Activated naive CD4-positive, alpha-beta T cell treated with anti-CD3 and anti-CD28 coated beads, Interleukin-2, amount 10 ng/mL, durations not matched to agents 7 days and 5 days (primary cell): Measurements from ENCODE around the gene LYSMD2.
A peak's percentile ranks its signal among the peaks of the same experiment; 100 is the strongest.
"Not testable (repeated sequence)": the region's sequence is repeated elsewhere in the genome, so short reads cannot be mapped to it uniquely, and the experiment has no call there.

ENCODE experiments used
- CTCF ChIA-PET: fragments of 350-600 bp; sonication (Branson Sonifier 250); formaldehyde crosslinking; loops from one replicate; lab custom pipeline; 2021; ENCODE audit warnings: antibody characterized with exemption; lab: Charles Lee
- DNase-seq: peaks from one replicate; pipeline ENCODE4 v3.0.0-alpha.2; 2020
- H3K27ac Mint-ChIP-seq: one replicate; pipeline ENCODE4 v1.8.0; 2021; ENCODE audit warnings: mild to moderate bottlenecking, moderate library complexity, mixed read lengths
- H3K27me3 Mint-ChIP-seq: one replicate; pipeline ENCODE4 v1.8.0; 2021; ENCODE audit warnings: mild to moderate bottlenecking, mixed read lengths
- H3K36me3 Mint-ChIP-seq: one replicate; pipeline ENCODE4 v1.8.0; 2021; ENCODE audit warnings: mixed read lengths
- H3K4me1 Mint-ChIP-seq: one replicate; pipeline ENCODE4 v1.8.0; 2021; ENCODE audit warnings: mixed read lengths
- H3K4me3 Mint-ChIP-seq: one replicate; pipeline ENCODE4 v1.8.0; 2021; ENCODE audit warnings: mild to moderate bottlenecking, moderate library complexity, mixed read lengths
- H3K9me3 Mint-ChIP-seq: one replicate; pipeline ENCODE4 v1.8.0; 2021; ENCODE audit warnings: mixed read lengths

Gene LYSMD2, protein sequence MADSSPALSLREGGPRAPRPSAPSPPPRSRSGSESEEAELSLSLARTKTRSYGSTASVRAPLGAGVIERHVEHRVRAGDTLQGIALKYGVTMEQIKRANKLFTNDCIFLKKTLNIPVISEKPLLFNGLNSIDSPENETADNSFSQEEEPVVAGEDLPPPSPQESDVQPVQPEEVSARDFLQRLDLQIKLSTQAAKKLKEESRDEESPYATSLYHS

DNA sequence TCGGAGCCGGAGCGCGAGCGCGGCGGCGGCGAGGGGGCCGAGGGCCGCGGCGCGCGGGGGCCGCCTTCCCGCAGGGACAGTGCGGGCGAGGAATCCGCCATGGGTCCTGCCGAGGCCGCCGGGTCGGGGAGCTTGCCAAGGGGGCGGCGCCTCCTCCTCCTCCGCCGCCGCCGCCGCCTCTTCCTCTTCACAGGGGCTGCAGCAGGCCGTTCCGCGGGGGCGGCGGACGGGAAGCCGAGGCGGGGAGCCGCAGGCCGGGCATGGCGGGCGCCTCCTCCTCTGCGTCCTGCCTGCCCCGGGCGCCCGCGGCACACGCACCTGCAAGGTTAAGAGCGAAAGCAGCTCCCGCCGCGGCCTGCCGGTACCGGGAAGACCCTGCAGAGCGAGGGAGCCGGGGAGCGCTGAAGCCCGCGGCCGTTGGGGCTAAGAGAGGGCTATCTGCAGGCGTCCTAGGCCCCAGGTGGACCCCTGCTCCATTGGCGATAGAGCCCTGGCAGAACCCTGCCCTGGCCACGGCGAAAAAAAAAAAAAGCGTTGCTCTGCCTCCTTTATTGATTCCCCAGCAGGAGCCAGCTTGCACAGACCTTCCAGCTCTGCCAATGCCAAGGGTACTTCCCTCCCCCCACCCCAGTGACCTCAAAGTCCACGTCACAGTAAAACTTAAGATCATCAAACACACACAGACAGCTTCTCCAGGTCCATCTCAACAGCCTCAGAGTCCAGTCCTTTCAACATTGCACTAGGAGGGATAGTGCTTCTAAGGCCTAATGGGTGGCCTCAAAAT is at the start of gene LYSMD2:
LYSMD2 (minus strand) TSS at position 134 of the 784 bp plus-strand sequence; CDS start at position 101, 33 bp downstream.
- Mint-ChIP-seq H3K27me3 (peaks cover 2% of the 10 kb centered on the region), H3K27ac (peak within 1 kb of the TSS; percentile 91), H3K36me3 (peaks cover 7% of the 10 kb centered on the region), H3K4me1 (peaks cover 50% of the 10 kb centered on the region), H3K4me3 (peak within 1 kb of the TSS; percentile 84), H3K9me3 (no peaks in the 10 kb centered on the region)
- DNase-seq = peak; percentile 76
- CTCF ChIA-PET = interaction anchor here (1.0 to 5.1 kb wide), 3 partner anchors 11 to 88 kb away, joined by 3 to 50 read pairs (median 17); no protein-coding TSS in a partner anchor

DNA sequence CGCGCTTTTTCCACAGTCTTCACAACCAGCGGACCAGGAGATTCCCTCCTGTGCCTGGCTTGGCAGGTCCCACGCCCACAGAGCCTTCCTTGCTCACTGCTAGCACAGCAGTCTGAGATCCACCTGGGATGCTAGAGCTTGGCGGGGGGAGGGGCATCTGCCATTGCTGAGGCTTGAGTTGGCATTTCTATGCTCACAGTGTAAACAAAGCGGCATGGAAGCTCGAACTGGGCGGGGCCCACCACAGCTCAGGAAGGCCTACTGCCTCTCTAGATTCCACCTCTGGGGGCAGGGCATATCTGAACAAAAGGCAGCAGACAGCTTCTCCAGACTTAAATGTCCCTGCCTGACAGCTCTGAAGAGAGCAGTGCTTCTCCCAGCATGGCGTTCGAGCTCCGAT is 49.7 kb upstream of the LYSMD2 start:
- peaks cover 23% of the 10 kb centered on the region for H3K36me3 Mint-ChIP-seq
- H3K4me3 Mint-ChIP-seq, H3K27ac Mint-ChIP-seq, CTCF ChIA-PET, H3K4me1 Mint-ChIP-seq, DNase-seq, H3K9me3 Mint-ChIP-seq, H3K27me3 Mint-ChIP-seq: not testable (repeated sequence)

DNA sequence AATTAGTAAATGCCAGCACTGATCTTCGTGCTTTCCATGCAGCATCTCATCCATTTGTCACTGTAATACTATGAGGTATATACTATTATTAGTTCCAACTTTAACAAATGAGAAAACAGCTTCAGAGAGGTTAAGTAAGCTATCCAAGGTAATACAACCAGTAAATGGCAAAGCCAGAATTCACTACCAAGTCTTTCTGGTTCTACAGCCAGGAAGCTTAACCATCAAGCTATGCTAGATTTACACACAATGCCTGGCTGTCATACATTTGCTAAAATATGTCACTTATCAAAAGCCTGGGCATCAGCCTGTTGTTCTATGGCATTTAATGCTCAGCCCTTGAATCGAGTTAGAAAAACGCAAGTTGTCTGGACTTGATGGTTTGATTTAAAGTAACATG is 46.5 kb upstream of the LYSMD2 start:
- H3K9me3 Mint-ChIP-seq = peaks cover 4% of the 10 kb centered on the region
- H3K4me1 Mint-ChIP-seq = no peaks in the 10 kb centered on the region
- H3K27ac Mint-ChIP-seq = no peak overlapping the region
- no peaks in the 10 kb centered on the region for H3K27me3 Mint-ChIP-seq
- H3K4me3 Mint-ChIP-seq = no peak overlapping the region
- H3K36me3 Mint-ChIP-seq = peaks cover 33% of the 10 kb centered on the region
- CTCF ChIA-PET = interaction anchor here (1.3 kb wide), 1 partner anchor 424 kb away, joined by 5 read pairs; no protein-coding TSS in a partner anchor
- DNase-seq = no peak

DNA sequence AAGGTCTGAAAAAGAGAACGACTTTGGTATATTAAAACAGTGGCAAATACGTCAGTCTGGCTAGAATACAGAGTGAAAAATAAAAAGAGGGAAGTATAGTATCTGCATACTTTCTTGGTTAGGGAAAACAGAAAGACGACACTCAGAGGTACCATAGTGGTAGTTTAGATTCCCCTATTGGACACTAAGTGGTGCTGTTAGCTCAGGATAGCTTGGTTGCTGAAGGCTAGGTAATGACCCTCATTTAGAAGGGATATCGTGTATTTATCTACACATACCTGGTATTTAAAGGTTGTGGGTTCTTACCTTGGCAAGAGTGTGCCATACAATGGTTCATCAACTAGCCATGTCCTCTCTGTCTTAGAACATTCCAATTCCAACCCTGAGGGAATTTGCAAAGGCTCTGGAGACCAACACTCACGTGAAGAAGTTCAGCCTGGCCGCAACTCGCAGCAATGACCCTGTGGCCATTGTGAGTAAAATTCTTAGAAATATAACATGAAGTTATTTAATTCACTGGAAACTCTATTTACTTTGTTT is 45.0 kb upstream of the LYSMD2 start:
- Mint-ChIP-seq H3K4me3 (no peak overlapping the region), H3K9me3 (peaks cover 4% of the 10 kb centered on the region)
- CTCF ChIA-PET = interaction anchor here (1.3 to 1.8 kb wide), 2 partner anchors 132 to 426 kb away, joined by 5 to 9 read pairs; no protein-coding TSS in a partner anchor

DNA sequence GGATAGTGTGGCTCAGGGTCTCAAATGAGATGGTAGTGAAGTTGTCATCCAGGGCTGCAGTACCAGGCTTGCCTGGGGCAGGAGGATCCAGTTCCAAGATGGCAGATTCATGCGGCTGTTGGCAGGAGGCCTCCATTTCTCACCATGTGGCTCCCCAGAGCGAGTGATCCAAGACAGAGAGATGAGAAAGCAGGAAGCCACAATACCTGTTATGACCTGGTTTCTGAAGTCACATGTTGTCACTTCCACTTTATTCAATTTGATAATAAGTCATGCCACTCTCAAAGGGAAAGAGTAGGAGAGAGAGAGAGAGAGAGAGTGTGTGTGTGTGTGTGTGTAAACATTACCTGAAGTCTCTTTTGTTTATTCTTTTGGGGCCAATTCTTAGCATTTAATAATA is 44.1 kb upstream of the LYSMD2 start:
- DNase-seq = no peak
- Mint-ChIP-seq H3K9me3 (peaks cover 4% of the 10 kb centered on the region), H3K27ac (no peak overlapping the region), H3K4me1 (no peaks in the 10 kb centered on the region), H3K27me3 (no peaks in the 10 kb centered on the region), H3K36me3 (peaks cover 26% of the 10 kb centered on the region), H3K4me3 (no peak overlapping the region)
- CTCF ChIA-PET = interaction anchor here (1.9 kb wide), 1 partner anchor 132 kb away, joined by 10 read pairs; no protein-coding TSS in a partner anchor

More for the DNA sequence above, 45.0 kb upstream of the LYSMD2 start:
- DNase-seq = no peak
- peaks cover 30% of the 10 kb centered on the region for H3K36me3 Mint-ChIP-seq
- no peak overlapping the region for H3K27ac Mint-ChIP-seq
- H3K4me1 Mint-ChIP-seq = no peaks in the 10 kb centered on the region
- no peaks in the 10 kb centered on the region for H3K27me3 Mint-ChIP-seq

DNA sequence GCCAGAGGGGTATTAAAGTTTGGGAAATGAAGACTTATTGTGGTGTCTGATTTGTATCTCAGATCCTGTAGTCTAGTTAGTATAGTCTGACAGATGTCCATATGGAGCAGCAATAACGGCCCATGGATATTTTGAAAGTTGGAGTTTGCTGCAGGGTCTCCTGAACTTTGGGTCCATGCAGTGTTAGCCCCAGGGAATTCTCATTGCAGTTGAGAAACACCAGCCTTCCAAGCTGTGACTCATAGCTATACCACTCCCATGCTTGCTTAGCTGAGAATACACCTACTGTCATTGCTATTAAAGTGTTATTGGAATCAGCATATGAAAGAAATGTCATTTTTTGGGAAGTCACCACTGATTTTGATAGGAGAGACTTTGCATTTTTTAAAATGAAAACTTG is 43.2 kb upstream of the LYSMD2 start:
- DNase-seq = no peak
- Mint-ChIP-seq H3K36me3 (peaks cover 27% of the 10 kb centered on the region), H3K27ac (no peak overlapping the region), H3K4me3 (no peak overlapping the region), H3K27me3 (no peaks in the 10 kb centered on the region), H3K4me1 (peaks cover 4% of the 10 kb centered on the region), H3K9me3 (peaks cover 4% of the 10 kb centered on the region)
- CTCF ChIA-PET = interaction anchor here (1.9 kb wide), 1 partner anchor 131 kb away, joined by 10 read pairs; no protein-coding TSS in a partner anchor

DNA sequence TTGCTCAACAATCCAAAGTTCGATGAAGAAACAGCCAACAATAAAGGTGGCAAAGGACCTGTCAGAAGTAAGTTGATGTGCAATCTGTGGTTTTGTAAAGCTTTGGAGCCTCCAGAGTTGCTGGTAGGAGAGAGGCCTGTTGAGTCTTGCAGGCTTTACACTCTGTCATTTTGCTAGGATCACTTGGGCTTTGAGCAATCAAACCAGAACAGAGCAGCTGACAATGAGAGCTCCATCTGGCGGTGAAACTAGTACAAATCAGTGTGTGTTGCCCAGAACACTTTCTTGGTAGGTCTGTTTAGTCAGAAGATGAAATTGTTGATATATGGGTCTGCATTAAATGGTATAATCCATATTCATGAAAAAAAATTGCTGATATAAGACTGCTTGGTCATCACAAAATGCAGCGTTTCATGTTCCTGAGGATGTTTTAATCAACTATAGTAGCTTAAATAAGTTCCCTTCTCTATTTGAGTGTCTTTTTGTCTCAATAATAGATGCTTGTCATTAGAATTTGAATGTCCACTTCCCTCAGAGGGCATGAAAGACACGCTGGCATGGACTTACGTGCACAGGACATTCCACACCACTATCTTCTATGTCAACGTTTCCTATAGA is 39.6 kb upstream of the LYSMD2 start:
- Mint-ChIP-seq H3K4me1 (peaks cover 4% of the 10 kb centered on the region), H3K9me3 (no peaks in the 10 kb centered on the region), H3K4me3 (no peak overlapping the region), H3K36me3 (peaks cover 15% of the 10 kb centered on the region), H3K27me3 (no peaks in the 10 kb centered on the region), H3K27ac (no peak overlapping the region)
- CTCF ChIA-PET = interaction anchor here (0.7 to 8.9 kb wide), 38 partner anchors 8 to 362 kb away, joined by 3 to 190 read pairs (median 5); partner anchors contain the start of genes DMXL2, LYSMD2 and SCG3
- DNase-seq = peak; percentile 76

DNA sequence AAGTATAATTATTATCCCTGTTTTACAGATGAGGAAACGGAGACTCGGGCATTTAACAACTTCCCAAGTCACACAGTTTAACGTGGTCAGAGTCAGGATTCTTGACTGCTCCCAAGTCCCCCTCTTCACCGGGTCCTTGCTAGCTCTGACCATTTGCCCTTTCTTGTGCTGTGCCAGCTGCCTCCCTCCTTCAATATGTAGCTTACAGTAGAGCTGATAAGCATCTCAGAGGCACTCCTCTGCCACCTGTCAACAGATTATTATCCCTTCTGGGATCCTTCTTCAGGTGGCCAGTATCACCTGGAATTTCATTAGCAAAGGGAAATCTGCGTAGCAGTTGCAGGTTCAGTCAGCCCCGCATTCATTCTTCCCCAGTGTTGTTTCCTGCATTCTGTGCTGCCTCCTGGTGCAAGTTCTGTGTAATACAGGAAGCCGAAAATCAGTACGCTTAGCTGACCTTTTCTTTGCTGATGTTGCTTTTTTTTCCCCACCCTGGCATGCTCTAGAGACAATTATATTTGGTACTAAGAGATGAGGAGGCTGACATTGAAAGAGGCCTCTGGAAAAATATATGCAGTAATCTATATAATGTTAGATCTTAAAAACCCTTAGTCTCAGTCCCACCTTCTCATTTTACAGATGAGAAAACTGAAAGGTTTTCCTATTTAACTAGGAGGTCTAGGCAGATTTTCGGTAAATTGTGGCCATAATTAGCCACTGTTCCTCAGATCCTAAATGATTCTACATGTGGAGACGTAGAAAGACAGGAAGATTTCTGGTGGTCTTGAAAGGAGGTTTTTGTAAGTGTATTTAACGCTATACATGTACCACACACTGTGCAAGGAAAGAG is 38.7 kb upstream of the LYSMD2 start:
- H3K27ac Mint-ChIP-seq = no peak overlapping the region
- H3K27me3 Mint-ChIP-seq = no peaks in the 10 kb centered on the region
- peak; percentile 61 for DNase-seq
- CTCF ChIA-PET = interaction anchor here (0.6 to 8.9 kb wide), 44 partner anchors 7 to 958 kb away, joined by 3 to 190 read pairs (median 4); partner anchors contain the start of genes DMXL2, LYSMD2 and SCG3
- peaks cover 8% of the 10 kb centered on the region for H3K36me3 Mint-ChIP-seq
- no peak overlapping the region for H3K4me3 Mint-ChIP-seq
- no peaks in the 10 kb centered on the region for H3K9me3 Mint-ChIP-seq
- H3K4me1 Mint-ChIP-seq = peaks cover 4% of the 10 kb centered on the region

DNA sequence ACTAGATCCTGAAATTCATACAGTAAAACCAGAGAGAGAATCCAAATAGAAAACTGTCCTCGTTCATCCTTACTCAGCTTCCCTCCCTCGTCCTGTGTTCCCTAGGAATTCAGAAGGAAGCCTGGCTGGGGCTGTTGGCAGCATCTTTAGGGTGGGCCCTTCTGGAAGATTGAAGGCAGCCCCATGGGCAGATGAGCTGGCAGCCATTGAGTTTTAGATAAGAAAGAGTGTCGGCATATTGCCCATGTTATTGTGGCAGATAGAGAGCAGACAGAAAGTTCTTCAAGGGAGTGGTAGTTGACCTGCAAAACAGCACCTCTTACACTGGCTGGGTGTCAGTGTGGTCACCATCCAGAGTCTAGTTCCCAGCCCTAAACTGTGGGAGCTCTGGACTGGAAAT is 37.5 kb upstream of the LYSMD2 start:
- H3K27me3 Mint-ChIP-seq = no peaks in the 10 kb centered on the region
- peaks cover 10% of the 10 kb centered on the region for H3K36me3 Mint-ChIP-seq
- DNase-seq = no peak
- H3K9me3 Mint-ChIP-seq = no peaks in the 10 kb centered on the region
- CTCF ChIA-PET = interaction anchor here (1.3 to 8.9 kb wide), 8 partner anchors 9 to 278 kb away, joined by 3 to 190 read pairs (median 18); partner anchors contain the start of genes DMXL2 and LYSMD2
- no peak overlapping the region for H3K4me3 Mint-ChIP-seq
- H3K4me1 Mint-ChIP-seq = peaks cover 4% of the 10 kb centered on the region
- H3K27ac Mint-ChIP-seq = no peak overlapping the region

DNA sequence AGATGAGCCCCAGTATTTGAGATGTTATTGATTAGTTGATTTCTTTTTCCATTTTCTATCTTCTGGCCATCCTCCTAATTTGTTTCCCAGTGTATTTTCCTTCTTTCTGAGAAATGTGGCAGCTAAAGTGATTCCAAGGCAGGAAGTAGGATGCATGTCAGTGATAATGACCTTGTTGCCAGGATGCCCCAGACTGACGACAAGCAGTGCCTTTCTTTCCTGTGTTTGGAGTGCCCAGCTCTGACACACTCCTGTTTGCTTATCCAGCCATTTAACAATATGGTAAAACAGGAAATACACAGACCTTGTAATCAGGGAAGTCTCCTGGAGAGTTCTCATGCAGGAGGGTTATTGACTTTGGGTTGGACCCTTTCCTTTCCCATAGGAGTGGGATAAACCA is 34.3 kb upstream of the LYSMD2 start:
- Mint-ChIP-seq H3K9me3 (peaks cover 6% of the 10 kb centered on the region), H3K27ac (peak overlapping the region; percentile 8), H3K4me3 (no peak overlapping the region), H3K36me3 (peaks cover 23% of the 10 kb centered on the region), H3K4me1 (peaks cover 15% of the 10 kb centered on the region), H3K27me3 (no peaks in the 10 kb centered on the region)
- CTCF ChIA-PET = interaction anchor here (0.7 to 8.9 kb wide), 3 partner anchors 10 to 123 kb away, joined by 3 to 190 read pairs (median 3); no protein-coding TSS in a partner anchor
- DNase-seq = no peak

DNA sequence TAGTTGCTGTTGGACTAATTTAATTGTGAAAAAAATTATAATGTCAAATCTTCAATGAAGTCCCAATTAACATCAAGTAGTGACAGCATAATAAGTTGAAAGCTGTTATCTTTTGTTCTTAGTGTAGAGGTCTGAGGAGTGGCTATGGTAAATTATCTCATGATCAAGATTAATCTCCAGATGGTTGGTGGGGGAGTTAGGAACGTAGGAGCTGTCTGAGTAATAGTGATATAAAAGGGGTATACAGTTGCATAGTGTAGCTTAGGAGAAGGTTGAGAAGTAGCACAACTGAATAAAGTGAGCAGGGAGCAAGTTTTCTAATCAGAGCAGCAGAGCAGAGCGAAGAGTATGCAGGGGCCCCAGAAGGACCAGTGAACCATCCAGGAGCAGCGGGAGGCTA is 33.4 kb upstream of the LYSMD2 start:
- CTCF ChIA-PET = interaction anchor here (8.9 kb wide), 1 partner anchor 123 kb away, joined by 190 read pairs; no protein-coding TSS in a partner anchor
- H3K9me3 Mint-ChIP-seq = peaks cover 6% of the 10 kb centered on the region

DNA sequence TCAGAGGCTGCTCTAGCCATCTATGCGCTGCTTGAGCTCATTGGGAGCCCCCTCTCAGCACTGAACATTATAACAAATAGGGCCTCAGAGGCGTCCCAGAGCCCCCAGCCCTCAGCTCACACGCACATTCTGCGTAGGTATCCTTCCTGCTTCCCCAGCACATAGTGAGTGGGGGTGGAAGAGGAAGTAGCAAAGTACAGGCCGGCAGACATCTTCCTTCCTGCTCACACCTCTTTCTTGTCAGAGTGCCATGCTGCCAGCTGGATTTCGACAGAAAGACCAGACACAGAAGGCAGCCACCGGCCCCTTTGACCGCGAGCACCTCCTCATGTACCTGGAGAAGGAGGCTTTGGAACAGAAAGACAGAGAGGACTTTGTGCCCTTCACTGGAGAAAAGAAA is 30.6 kb upstream of the LYSMD2 start:
- Mint-ChIP-seq H3K36me3 (peaks cover 23% of the 10 kb centered on the region), H3K9me3 (peaks cover 6% of the 10 kb centered on the region), H3K4me3 (no peak overlapping the region), H3K27me3 (no peaks in the 10 kb centered on the region), H3K27ac (no peak overlapping the region), H3K4me1 (peaks cover 11% of the 10 kb centered on the region)
- CTCF ChIA-PET = interaction anchor here (1.5 to 4.4 kb wide), 2 partner anchors 8 to 118 kb away, joined by 9 to 25 read pairs; no protein-coding TSS in a partner anchor
- no peak for DNase-seq

More for the DNA sequence above, 33.4 kb upstream of the LYSMD2 start:
- H3K27ac Mint-ChIP-seq = no peak overlapping the region
- peaks cover 23% of the 10 kb centered on the region for H3K36me3 Mint-ChIP-seq
- peaks cover 11% of the 10 kb centered on the region for H3K4me1 Mint-ChIP-seq
- no peak for DNase-seq
- H3K4me3 Mint-ChIP-seq = no peak overlapping the region
- no peaks in the 10 kb centered on the region for H3K27me3 Mint-ChIP-seq

DNA sequence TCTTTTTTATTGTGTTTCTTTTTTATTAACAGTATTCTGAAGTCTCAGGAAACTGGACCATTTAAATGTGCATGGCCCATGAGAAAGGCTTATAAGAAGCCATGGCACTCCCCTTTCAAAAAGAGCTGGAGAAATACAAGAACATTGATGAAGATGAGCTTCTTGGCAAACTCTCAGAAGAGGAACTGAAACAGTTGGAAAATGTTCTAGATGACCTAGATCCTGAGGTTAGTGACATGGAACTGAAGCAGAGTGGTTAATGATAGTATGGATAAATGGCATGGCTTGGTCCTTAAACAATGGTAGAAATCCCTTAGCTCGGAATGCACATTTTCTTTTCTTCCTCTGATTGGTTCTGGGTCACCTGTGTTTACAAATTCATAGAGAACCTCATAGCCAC is 28.9 kb upstream of the LYSMD2 start:
- CTCF ChIA-PET = interaction anchor here (4.4 kb wide), 1 partner anchor 10 kb away, joined by 25 read pairs; no protein-coding TSS in a partner anchor

More for the DNA sequence above, 28.9 kb upstream of the LYSMD2 start:
- DNase-seq = no peak
- peaks cover 6% of the 10 kb centered on the region for H3K9me3 Mint-ChIP-seq
- H3K27me3 Mint-ChIP-seq = no peaks in the 10 kb centered on the region
- peaks cover 21% of the 10 kb centered on the region for H3K36me3 Mint-ChIP-seq
- peaks cover 11% of the 10 kb centered on the region for H3K4me1 Mint-ChIP-seq
- H3K4me3 Mint-ChIP-seq = no peak overlapping the region
- no peak overlapping the region for H3K27ac Mint-ChIP-seq
